NCI-H2107 treated with DMSO at 0.1 percent for 48 hours (cell line): Measurements from ENCODE around the gene SIK3.

Experiments
- DNase-seq: peaks from one replicate; lab custom pipeline; 2025; ENCODE audit not compliant: unreplicated experiment; lab: John Stamatoyannopoulos, UW

The SIK3 gene

GRCh38 chr11:117010808-117011540 lies 87.3 kb downstream of the SIK3 start:
- no peak for DNase-seq

GRCh38 chr11:117009905-117010605 lies 88.2 kb downstream of the SIK3 start:
- DNase-seq: no peak

- no peak for DNase-seq
Observed at GRCh38 chr11:117005758-117006157, 92.5 kb downstream of the SIK3 start.

GRCh38 chr11:117002639-117003299 lies 95.5 kb downstream of the SIK3 start:
- no peak for DNase-seq

GRCh38 chr11:117000014-117000737 lies 98.1 kb downstream of the SIK3 start:
- DNase-seq: no peak

- no peak for DNase-seq
Observed at GRCh38 chr11:116997071-116997470, 101.2 kb downstream of the SIK3 start.

GRCh38 chr11:116994195-116994594 lies 104.0 kb downstream of the SIK3 start:
- no peak for DNase-seq

- DNase-seq: no peak
Observed at GRCh38 chr11:116993599-116993998, 104.6 kb downstream of the SIK3 start.

GRCh38 chr11:116991491-116991890 lies 106.7 kb downstream of the SIK3 start:
- no peak for DNase-seq

GRCh38 chr11:116990811-116991210 lies 107.4 kb downstream of the SIK3 start:
- no peak for DNase-seq

GRCh38 chr11:116990061-116990473 lies 108.2 kb downstream of the SIK3 start:
- DNase-seq: no peak

GRCh38 chr11:116989184-116989583 lies 109.0 kb downstream of the SIK3 start:
- DNase-seq: peak; percentile 62

- DNase-seq: no peak
Observed at GRCh38 chr11:116986521-116987105, 111.6 kb downstream of the SIK3 start.

GRCh38 chr11:116984589-116984988 lies 113.6 kb downstream of the SIK3 start:
- no peak for DNase-seq

- DNase-seq: no peak
Observed at GRCh38 chr11:116984186-116984585, 114.0 kb downstream of the SIK3 start.

GRCh38 chr11:116981266-116981885 lies 116.9 kb downstream of the SIK3 start:
- DNase-seq: no peak

- no peak for DNase-seq
Observed at GRCh38 chr11:116980136-116980793, 118.0 kb downstream of the SIK3 start.

GRCh38 chr11:116976941-116977570 lies 121.2 kb downstream of the SIK3 start:
- no peak for DNase-seq

- DNase-seq: no peak
Observed at GRCh38 chr11:116975661-116976060, 122.6 kb downstream of the SIK3 start.

GRCh38 chr11:116973270-116973669 lies 125.0 kb downstream of the SIK3 start:
- DNase-seq: no peak
